Measurements from ENCODE around the gene ZBTB46.

Gene ZBTB46

DNA sequence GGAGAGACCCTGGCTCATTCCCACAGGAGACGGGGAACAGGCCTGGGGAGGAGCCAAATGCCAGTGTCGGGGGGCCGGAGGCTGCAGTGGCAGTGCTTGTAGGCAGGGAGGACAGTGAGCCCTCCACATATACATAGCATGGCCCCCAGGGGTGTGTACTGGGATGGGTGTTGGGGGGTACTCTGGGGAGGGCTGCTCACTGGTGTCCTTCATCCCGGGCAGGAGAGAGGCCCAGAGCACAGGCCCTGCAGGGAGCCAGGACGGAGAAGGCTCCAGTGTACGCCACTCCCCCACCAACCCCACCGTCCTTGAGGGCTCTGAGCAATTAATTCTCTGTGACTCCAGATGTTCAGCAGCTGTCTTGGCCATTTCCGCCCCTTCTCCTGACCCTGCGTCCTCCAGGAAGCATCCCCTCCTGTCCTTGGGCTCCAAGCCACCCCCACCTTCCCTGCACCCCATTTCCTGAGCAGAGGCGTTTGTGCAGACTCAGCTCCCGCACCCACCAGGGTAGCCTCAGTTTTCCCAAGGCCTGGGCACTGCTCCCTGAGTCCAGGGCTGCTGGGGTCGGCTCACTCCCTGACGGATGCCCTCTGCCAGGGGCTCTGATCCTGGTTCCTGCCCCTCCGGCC, 26.8 kb upstream of the ZBTB46 start:
- no peak for TF ChIP-seq EZH2phosphoT487 (IDR thresholded peaks at IDR 0.05; ENCODE audit: borderline replicate concordance)
- TF ChIP-seq CTCF (conservative IDR thresholded peaks at IDR 0.05; ENCODE audit: low read length): no peak
- Histone ChIP-seq H3K9ac (ENCODE audit: low read depth, low read length, poor library complexity, severe bottlenecking) (peak overlapping the region; percentile 80), H3K79me2 (ENCODE audit: insufficient read depth, low read length) (peaks cover 9% of the 10 kb centered on the region; the same call in 1 of the 2 replicates), H3K4me2 (ENCODE audit: low read depth, low read length, poor library complexity, severe bottlenecking) (peak overlapping the region; percentile 81), H3K27me3 (ENCODE audit: insufficient read depth, low read length, poor library complexity, severe bottlenecking) (no peaks in the 10 kb centered on the region), H3K9me2 (replicated peaks; ENCODE audit: low read depth, low read length) (no peaks in the 10 kb centered on the region), H3K36me3 (ENCODE audit: insufficient read depth, low read length) (no peaks in the 10 kb centered on the region; the same call in 1 of the 2 replicates), H2AFZ (ENCODE audit: low read length) (no peak overlapping the region), H3K4me3 (ENCODE audit: low read length, poor library complexity, severe bottlenecking) (peak overlapping the region; percentile 68), H3F3A (ENCODE audit: low read depth) (no peaks in the 10 kb centered on the region), H3K9me3 (ENCODE audit: insufficient read depth, low read depth, low read length) (no peaks in the 10 kb centered on the region), H4K20me1 (ENCODE audit: insufficient read depth, low read length, poor library complexity, severe bottlenecking) (no peaks in the 10 kb centered on the region), H3K4me1 (ENCODE audit: insufficient read depth, low read length, poor library complexity, severe bottlenecking) (peaks cover 35% of the 10 kb centered on the region)

DNA sequence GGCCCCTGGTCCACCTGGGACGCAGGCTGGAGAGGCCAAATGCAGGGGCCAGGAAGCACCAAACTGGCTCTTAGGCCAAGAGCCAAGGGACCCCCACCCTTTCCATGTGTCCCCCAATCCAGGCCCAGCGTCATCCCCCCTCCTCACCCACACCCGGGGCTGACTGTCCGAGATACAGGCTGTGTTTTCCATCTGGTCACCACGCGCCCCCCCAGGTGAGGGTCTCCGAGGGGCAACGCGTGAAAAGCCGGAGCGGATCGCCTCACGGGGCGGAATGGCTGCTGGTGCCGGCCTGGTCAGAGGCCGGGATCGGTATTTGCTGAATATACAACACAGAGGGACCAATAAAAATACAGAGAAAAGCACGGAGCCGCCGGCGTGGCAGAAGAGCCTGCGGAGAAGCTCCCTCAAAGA, 25.0 kb upstream of the ZBTB46 start:
- TF ChIP-seq CTCF (conservative IDR thresholded peaks at IDR 0.05; ENCODE audit: low read length) (no peak), EZH2phosphoT487 (IDR thresholded peaks at IDR 0.05; ENCODE audit: borderline replicate concordance) (no peak)
- Histone ChIP-seq H3K27me3 (ENCODE audit: insufficient read depth, low read length, poor library complexity, severe bottlenecking) (no peaks in the 10 kb centered on the region), H3K36me3 (ENCODE audit: insufficient read depth, low read length) (no peaks in the 10 kb centered on the region), H3K9me2 (replicated peaks; ENCODE audit: low read depth, low read length) (no peaks in the 10 kb centered on the region), H3K4me3 (ENCODE audit: low read length, poor library complexity, severe bottlenecking) (no peak overlapping the region), H4K20me1 (ENCODE audit: insufficient read depth, low read length, poor library complexity, severe bottlenecking) (no peaks in the 10 kb centered on the region), H3F3A (ENCODE audit: low read depth) (no peaks in the 10 kb centered on the region), H3K79me2 (ENCODE audit: insufficient read depth, low read length) (no peaks in the 10 kb centered on the region), H3K9me3 (ENCODE audit: insufficient read depth, low read depth, low read length) (no peaks in the 10 kb centered on the region), H3K9ac (ENCODE audit: low read depth, low read length, poor library complexity, severe bottlenecking) (no peak overlapping the region), H2AFZ (ENCODE audit: low read length) (no peak overlapping the region), H3K4me1 (ENCODE audit: insufficient read depth, low read length, poor library complexity, severe bottlenecking) (peaks cover 36% of the 10 kb centered on the region), H3K4me2 (ENCODE audit: low read depth, low read length, poor library complexity, severe bottlenecking) (no peak overlapping the region)

GRCh38 chr20:63855363-63856097, 24.5 kb upstream of the ZBTB46 start:
- Histone ChIP-seq H3K4me3 (ENCODE audit: low read length, poor library complexity, severe bottlenecking) (no peak overlapping the region), H3F3A (ENCODE audit: low read depth) (no peaks in the 10 kb centered on the region), H3K4me2 (ENCODE audit: low read depth, low read length, poor library complexity, severe bottlenecking) (no peak overlapping the region), H3K4me1 (ENCODE audit: insufficient read depth, low read length, poor library complexity, severe bottlenecking) (peaks cover 42% of the 10 kb centered on the region), H3K79me2 (ENCODE audit: insufficient read depth, low read length) (no peaks in the 10 kb centered on the region), H3K9me3 (ENCODE audit: insufficient read depth, low read depth, low read length) (no peaks in the 10 kb centered on the region), H2AFZ (ENCODE audit: low read length) (no peak overlapping the region), H3K9ac (ENCODE audit: low read depth, low read length, poor library complexity, severe bottlenecking) (no peak overlapping the region), H3K27me3 (ENCODE audit: insufficient read depth, low read length, poor library complexity, severe bottlenecking) (no peaks in the 10 kb centered on the region), H4K20me1 (ENCODE audit: insufficient read depth, low read length, poor library complexity, severe bottlenecking) (no peaks in the 10 kb centered on the region), H3K9me2 (replicated peaks; ENCODE audit: low read depth, low read length) (no peaks in the 10 kb centered on the region), H3K36me3 (ENCODE audit: insufficient read depth, low read length) (no peaks in the 10 kb centered on the region)
- no peak for TF ChIP-seq EZH2phosphoT487 (IDR thresholded peaks at IDR 0.05; ENCODE audit: borderline replicate concordance)
- TF ChIP-seq CTCF (conservative IDR thresholded peaks at IDR 0.05; ENCODE audit: low read length): no peak
